ENCODE results near the gene SLC13A5. TPM values are rescaled to one million over a fixed set of nuclear protein-coding genes. Genes with fewer than 3 reads are reported as not detected.

SLC13A5 gene
- total RNA-seq, 2 experiments from 2014 or later = not detected

DNA sequence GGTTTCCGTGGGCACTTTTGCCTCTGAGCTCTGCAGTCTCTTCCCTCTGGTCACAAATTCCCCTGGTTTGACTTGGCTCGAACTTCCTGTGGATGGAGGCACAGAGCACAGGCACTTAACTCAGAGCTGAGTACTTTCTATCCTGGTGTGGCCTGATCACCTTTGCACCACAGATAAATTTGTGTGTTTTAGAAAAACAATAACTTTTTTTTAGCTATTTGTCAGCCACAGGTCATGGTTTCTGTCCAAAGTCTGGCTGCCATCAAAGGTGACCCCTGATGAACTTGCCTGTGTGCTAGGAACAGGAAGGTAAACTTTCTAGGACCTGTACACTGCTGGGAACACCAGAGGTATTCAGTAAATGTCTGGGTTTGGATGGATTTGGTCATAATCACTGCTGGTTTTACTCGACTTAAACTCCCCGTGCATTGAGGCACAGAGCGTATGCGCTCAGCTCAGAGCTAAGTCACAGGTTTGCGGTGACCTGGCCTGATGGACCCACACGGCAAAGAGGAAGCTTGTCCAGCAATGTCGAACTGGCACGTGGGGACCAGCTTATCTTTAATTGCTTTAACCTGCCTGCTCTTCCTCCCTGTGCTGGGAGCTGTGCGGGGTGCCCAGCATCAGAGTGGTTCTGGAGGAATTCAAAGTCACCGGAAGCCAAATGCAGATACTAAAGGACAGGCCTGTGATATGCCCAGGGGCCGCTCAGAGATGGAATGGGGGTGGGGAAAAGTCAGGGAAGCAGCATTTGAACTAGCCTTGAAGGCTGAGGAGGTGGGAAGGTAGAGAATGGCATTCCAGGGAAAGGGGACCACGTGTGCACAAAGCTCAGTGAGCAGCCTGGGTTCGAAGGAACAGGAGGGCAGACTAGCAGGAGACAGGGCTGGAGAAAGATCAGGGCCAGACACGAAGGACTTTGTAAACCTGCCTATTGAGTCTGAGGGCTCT, 12.9 kb downstream of the SLC13A5 start:
- no peaks in the 10 kb centered on the region for H3K4me1 Mint-ChIP-seq (ENCODE audit: low read depth)
- no peak for DNase-seq
- TF ChIP-seq, protein P1, sequence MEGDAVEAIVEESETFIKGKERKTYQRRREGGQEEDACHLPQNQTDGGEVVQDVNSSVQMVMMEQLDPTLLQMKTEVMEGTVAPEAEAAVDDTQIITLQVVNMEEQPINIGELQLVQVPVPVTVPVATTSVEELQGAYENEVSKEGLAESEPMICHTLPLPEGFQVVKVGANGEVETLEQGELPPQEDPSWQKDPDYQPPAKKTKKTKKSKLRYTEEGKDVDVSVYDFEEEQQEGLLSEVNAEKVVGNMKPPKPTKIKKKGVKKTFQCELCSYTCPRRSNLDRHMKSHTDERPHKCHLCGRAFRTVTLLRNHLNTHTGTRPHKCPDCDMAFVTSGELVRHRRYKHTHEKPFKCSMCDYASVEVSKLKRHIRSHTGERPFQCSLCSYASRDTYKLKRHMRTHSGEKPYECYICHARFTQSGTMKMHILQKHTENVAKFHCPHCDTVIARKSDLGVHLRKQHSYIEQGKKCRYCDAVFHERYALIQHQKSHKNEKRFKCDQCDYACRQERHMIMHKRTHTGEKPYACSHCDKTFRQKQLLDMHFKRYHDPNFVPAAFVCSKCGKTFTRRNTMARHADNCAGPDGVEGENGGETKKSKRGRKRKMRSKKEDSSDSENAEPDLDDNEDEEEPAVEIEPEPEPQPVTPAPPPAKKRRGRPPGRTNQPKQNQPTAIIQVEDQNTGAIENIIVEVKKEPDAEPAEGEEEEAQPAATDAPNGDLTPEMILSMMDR (IDR thresholded peaks at IDR 0.05) = no peak
- no peak overlapping the region for H3K27ac Mint-ChIP-seq
- H3K36me3 Mint-ChIP-seq (ENCODE audit: low read depth) = no peaks in the 10 kb centered on the region
- no peak overlapping the region for H3K4me3 ChIP-seq (ENCODE audit: low read length)
- ChIA-PET CTCF (no interaction called here), POLR2A (no interaction called here)
- H3K4me3 Mint-ChIP-seq = no peak overlapping the region
- no peaks in the 10 kb centered on the region for H3K9me3 ChIP-seq (ENCODE audit: control insufficient read depth in 1 of 2, insufficient read depth in 1 of 2, low read length in 2 of 2)
- intact Hi-C loops (cut with DNase I, micrococcal nuclease) = no loop called here
- H3K27ac ChIP-seq (ENCODE audit: low read depth in 1 of 2, low read length in 2 of 2) = no peak overlapping the region
- peaks cover 16% of the 10 kb centered on the region for H3K27me3 Mint-ChIP-seq
- no peaks in the 10 kb centered on the region for H3K36me3 ChIP-seq (ENCODE audit: insufficient read depth, low read length)
- no peaks in the 10 kb centered on the region for H3K9me3 Mint-ChIP-seq
- H3K4me1 ChIP-seq (ENCODE audit: insufficient read depth, low read length) = no peaks in the 10 kb centered on the region
- no peak for ATAC-seq (ENCODE audit: poor library complexity)
- peaks cover 0 to 7% of the 10 kb centered on the region in 2 experiments for H3K27me3 ChIP-seq (ENCODE audit: control insufficient read depth in 1 of 2, insufficient read depth in 2 of 2, low read length in 2 of 2)

DNA sequence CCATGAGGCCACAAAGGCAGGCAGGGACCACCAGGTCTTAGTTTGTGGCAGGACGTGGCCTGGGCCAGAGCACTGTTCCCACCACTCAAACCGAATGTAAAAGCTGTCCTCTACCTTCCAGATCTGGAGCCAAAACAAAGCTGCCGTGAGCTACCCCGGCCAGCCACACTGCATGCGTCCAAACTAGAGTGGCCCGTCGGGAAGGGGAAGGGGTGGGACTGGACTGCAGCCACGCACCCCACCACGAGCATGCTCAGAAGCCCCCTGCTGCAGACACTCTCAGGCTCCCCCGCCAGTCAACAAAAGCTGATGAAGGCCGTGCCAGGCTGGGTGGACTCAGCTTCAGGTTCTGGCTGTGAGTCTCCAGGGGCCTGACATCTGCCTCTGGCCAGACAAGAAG, 15.2 kb downstream of the SLC13A5 start:
- no peaks in the 10 kb centered on the region for H3K9me3 Mint-ChIP-seq
- TF ChIP-seq, protein P1 (IDR thresholded peaks at IDR 0.05) = no peak
- Histone ChIP-seq H3K27ac (ENCODE audit: low read depth in 1 of 2, low read length in 2 of 2) (no peak overlapping the region), H3K4me3 (ENCODE audit: low read length) (no peak overlapping the region), H3K36me3 (ENCODE audit: insufficient read depth, low read length) (no peaks in the 10 kb centered on the region), H3K27me3 (ENCODE audit: control insufficient read depth in 1 of 2, insufficient read depth in 2 of 2, low read length in 2 of 2) (no peaks in the 10 kb centered on the region), H3K9me3 (ENCODE audit: control insufficient read depth in 1 of 2, insufficient read depth in 1 of 2, low read length in 2 of 2) (no peaks in the 10 kb centered on the region), H3K4me1 (ENCODE audit: insufficient read depth, low read length) (no peaks in the 10 kb centered on the region)
- CTCF ChIA-PET = no interaction called here
- H3K4me1 Mint-ChIP-seq (ENCODE audit: low read depth) = no peaks in the 10 kb centered on the region
- DNase-seq (no peak), ATAC-seq (ENCODE audit: poor library complexity) (no peak)
- POLR2A ChIA-PET = no interaction called here
- H3K27ac Mint-ChIP-seq = no peak overlapping the region
- intact Hi-C loops (cut with DNase I, micrococcal nuclease) = no loop called here
- no peak overlapping the region for H3K4me3 Mint-ChIP-seq
- H3K36me3 Mint-ChIP-seq (ENCODE audit: low read depth) = no peaks in the 10 kb centered on the region
- H3K27me3 Mint-ChIP-seq = peaks cover 20% of the 10 kb centered on the region

DNA sequence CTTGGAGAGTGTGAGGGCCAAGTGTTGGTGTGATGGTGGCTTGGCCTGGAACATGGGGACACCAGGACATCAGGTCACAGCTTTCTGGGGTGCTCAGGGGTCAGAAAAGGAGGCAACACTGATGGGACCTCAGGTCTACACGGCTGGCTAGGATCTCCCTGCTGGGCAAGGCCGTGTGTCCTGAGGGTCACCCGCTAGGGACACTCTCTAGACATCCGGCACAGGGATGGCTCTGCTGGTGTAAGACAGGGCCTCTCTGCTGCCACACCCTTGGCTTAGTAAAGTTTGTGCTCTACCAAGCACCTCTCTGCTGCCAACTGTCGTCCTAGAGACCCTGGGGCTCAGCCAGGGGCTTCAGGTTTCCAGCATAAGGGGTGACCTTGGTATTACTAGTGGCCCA, 16.3 kb downstream of the SLC13A5 start:
- Mint-ChIP-seq H3K36me3 (ENCODE audit: low read depth) (no peaks in the 10 kb centered on the region), H3K4me3 (no peak overlapping the region), H3K9me3 (no peaks in the 10 kb centered on the region), H3K27me3 (peaks cover 30% of the 10 kb centered on the region), H3K27ac (no peak overlapping the region), H3K4me1 (ENCODE audit: low read depth) (no peaks in the 10 kb centered on the region)
- H3K27me3 ChIP-seq (ENCODE audit: control insufficient read depth in 1 of 2, insufficient read depth in 2 of 2, low read length in 2 of 2) = peaks cover 0 to 4% of the 10 kb centered on the region in 2 experiments
- no peak overlapping the region for H3K27ac ChIP-seq (ENCODE audit: low read depth in 1 of 2, low read length in 2 of 2)
- ChIA-PET POLR2A (no interaction called here), CTCF (no interaction called here)
- TF ChIP-seq, protein P1 (IDR thresholded peaks at IDR 0.05) = no peak
- H3K9me3 ChIP-seq (ENCODE audit: control insufficient read depth in 1 of 2, insufficient read depth in 1 of 2, low read length in 2 of 2) = no peaks in the 10 kb centered on the region
- no peak for DNase-seq
- intact Hi-C loops (cut with DNase I, micrococcal nuclease) = no loop called here
- no peaks in the 10 kb centered on the region for H3K36me3 ChIP-seq (ENCODE audit: insufficient read depth, low read length)
- H3K4me1 ChIP-seq (ENCODE audit: insufficient read depth, low read length) = no peaks in the 10 kb centered on the region
- ATAC-seq (ENCODE audit: poor library complexity) = no peak
- no peak overlapping the region for H3K4me3 ChIP-seq (ENCODE audit: low read length)
